ENCODE data around the gene DYNC2LI1.

The DYNC2LI1 gene

DNA sequence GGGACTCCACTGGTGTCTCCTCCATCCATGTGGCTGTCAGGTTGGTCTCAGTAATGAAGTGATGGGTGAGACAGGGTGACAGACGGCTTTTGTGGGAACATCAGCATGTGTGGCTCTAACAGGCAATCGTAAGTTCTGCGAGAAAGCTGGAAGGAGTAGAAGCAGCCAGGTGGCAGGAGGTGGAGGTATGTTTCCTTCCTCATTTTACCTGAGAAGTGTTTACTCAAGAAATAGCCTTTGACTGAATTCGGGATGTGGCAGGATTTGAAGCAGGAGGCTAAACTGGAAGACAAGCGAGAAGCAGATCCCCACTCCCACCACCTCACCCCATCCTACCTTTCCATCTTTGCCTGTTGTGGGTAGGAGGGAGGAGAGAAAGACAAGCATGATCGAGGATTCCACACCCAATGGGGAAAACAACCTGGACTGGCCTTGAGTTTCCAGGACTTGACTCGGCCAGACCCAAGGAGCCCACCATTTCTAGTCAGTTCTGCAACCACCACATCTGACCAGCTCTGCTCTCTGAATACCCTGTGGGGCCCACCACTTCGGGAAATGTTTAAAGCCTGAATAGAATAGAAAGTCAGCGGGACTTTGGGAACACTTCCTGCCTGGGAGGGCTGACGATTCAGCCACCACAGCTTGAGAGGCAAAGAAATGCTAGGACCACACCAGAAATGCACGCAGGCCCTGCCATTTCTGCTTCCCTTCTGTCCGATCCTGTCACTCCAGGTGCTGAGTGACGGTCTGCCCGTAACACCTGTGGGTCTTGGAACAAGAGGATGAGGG is 66.1 kb downstream of the DYNC2LI1 start:
- no peak overlapping the region for H3K4me3 ChIP-seq (ENCODE audit: severe bottlenecking)
- TF ChIP-seq, protein P1, sequence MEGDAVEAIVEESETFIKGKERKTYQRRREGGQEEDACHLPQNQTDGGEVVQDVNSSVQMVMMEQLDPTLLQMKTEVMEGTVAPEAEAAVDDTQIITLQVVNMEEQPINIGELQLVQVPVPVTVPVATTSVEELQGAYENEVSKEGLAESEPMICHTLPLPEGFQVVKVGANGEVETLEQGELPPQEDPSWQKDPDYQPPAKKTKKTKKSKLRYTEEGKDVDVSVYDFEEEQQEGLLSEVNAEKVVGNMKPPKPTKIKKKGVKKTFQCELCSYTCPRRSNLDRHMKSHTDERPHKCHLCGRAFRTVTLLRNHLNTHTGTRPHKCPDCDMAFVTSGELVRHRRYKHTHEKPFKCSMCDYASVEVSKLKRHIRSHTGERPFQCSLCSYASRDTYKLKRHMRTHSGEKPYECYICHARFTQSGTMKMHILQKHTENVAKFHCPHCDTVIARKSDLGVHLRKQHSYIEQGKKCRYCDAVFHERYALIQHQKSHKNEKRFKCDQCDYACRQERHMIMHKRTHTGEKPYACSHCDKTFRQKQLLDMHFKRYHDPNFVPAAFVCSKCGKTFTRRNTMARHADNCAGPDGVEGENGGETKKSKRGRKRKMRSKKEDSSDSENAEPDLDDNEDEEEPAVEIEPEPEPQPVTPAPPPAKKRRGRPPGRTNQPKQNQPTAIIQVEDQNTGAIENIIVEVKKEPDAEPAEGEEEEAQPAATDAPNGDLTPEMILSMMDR (IDR thresholded peaks at IDR 0.05; ENCODE audit: poor library complexity, severe bottlenecking) = no peak
- no peak overlapping the region for H3K27ac ChIP-seq (ENCODE audit: poor library complexity, severe bottlenecking)
- H3K27me3 ChIP-seq (ENCODE audit: insufficient read depth, poor library complexity, severe bottlenecking) = no peaks in the 10 kb centered on the region
- no peaks in the 10 kb centered on the region for H3K9me3 ChIP-seq (ENCODE audit: severe bottlenecking)
- ATAC-seq (ENCODE audit: low read depth) = no peak
- H3K4me1 ChIP-seq (ENCODE audit: insufficient read depth, poor library complexity, severe bottlenecking) = no peaks in the 10 kb centered on the region
- no peak for DNase-seq (ENCODE audit: low spot score)
- H3K36me3 ChIP-seq (ENCODE audit: low read depth) = no peaks in the 10 kb centered on the region

DNA sequence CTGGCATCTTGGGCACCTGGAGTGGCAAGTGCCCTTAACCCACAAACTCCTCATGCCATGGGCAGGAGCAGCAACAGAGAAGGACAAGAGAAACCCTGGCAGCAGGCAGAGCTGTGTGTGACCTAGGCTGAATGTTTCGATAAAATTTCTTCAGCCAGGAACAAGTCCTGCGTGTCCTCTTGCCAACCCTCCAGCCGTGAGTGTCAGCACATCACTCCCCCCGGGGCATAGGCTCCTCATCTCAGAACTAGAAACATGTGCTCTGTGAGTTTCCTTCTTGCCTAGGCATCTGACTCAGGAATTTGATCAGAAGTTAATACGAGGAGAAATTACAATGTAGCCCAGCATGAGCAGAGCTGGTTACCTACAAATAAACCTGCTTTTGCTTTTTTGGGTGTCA is 67.1 kb downstream of the DYNC2LI1 start:
- TF ChIP-seq, protein P1 (IDR thresholded peaks at IDR 0.05; ENCODE audit: poor library complexity, severe bottlenecking) = no peak
- H3K9me3 ChIP-seq (ENCODE audit: severe bottlenecking) = no peaks in the 10 kb centered on the region
- ATAC-seq (ENCODE audit: low read depth) = no peak
- no peaks in the 10 kb centered on the region for H3K27me3 ChIP-seq (ENCODE audit: insufficient read depth, poor library complexity, severe bottlenecking)
- H3K27ac ChIP-seq (ENCODE audit: poor library complexity, severe bottlenecking) = no peak overlapping the region
- no peaks in the 10 kb centered on the region for H3K4me1 ChIP-seq (ENCODE audit: insufficient read depth, poor library complexity, severe bottlenecking)
- DNase-seq (ENCODE audit: low spot score) = no peak
- no peak overlapping the region for H3K4me3 ChIP-seq (ENCODE audit: severe bottlenecking)
- H3K36me3 ChIP-seq (ENCODE audit: low read depth) = no peaks in the 10 kb centered on the region

DNA sequence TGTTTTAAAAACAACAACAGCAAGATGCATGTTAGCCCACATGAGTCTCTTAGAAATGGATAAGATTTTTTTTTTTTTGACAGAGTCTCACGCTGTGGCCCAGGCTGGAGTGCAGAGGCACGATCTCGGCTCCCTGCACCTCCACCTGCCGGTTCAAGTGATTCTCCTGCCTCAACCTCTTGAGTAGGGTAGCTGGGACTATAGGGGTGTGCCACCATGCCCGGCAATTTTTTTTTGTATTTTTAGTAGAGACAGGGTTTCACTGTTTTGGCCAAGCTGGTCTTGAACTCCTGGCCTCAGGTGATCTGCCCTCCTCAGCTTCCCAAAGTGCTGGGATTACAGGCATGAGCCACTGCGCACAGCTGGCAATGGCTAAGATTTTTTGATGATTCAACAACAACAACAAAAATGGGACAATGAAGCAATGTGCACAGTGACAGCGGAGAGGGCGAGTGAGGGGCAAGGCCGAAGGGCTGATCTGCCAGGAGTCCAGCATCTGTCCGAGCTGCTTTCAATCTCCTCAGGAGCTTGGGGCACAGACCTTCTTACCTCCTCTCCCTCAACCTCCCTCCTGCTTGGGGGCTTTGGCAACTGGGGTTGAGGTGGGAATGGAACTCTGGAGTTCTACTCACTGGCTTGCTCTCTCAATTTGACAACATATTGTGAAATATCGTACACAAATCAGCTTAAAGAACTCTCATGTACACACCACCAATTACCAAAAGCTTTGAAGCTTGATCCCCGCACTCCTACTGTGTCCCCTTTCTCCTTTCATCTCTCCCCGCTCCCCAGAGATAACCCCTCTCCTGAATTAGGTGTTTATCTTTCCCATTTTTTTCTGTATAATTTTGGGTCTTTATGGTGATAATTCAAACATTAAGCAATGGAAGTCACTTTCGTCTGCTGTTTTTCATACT is 68.4 kb downstream of the DYNC2LI1 start:
- Histone ChIP-seq H3K36me3 (ENCODE audit: low read depth) (no peaks in the 10 kb centered on the region), H3K27me3 (ENCODE audit: insufficient read depth, poor library complexity, severe bottlenecking) (no peaks in the 10 kb centered on the region), H3K4me1 (ENCODE audit: insufficient read depth, poor library complexity, severe bottlenecking) (no peaks in the 10 kb centered on the region), H3K27ac (ENCODE audit: poor library complexity, severe bottlenecking) (no peak overlapping the region), H3K4me3 (ENCODE audit: severe bottlenecking) (no peak overlapping the region), H3K9me3 (ENCODE audit: severe bottlenecking) (no peaks in the 10 kb centered on the region)
- ATAC-seq (ENCODE audit: low read depth) (no peak), DNase-seq (ENCODE audit: low spot score) (no peak)
- TF ChIP-seq, protein P1 (IDR thresholded peaks at IDR 0.05; ENCODE audit: poor library complexity, severe bottlenecking) = no peak

DNA sequence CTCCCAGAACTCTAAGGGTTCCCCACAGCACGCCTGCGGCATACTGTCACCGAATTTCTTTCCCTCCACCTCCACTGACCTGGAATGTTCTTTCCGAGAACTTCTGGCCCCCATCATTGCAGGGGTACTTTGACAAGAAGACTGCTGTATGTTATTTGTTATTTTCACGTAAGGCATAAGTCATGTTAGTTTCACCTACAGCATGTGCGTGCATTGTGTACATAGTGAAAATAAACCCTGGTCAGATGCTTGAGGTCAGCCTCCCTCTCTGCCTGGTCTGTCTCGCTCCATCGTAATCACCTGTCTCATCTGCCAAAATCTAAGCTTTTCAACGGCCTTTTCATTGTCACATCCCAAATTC is 69.0 kb downstream of the DYNC2LI1 start:
- TF ChIP-seq, protein P1 (IDR thresholded peaks at IDR 0.05; ENCODE audit: poor library complexity, severe bottlenecking) = no peak
- DNase-seq (ENCODE audit: low spot score) = no peak
- no peaks in the 10 kb centered on the region for H3K9me3 ChIP-seq (ENCODE audit: severe bottlenecking)
- H3K4me1 ChIP-seq (ENCODE audit: insufficient read depth, poor library complexity, severe bottlenecking) = no peaks in the 10 kb centered on the region
- ATAC-seq (ENCODE audit: low read depth) = no peak
- H3K4me3 ChIP-seq (ENCODE audit: severe bottlenecking) = no peak overlapping the region
- no peak overlapping the region for H3K27ac ChIP-seq (ENCODE audit: poor library complexity, severe bottlenecking)
- H3K36me3 ChIP-seq (ENCODE audit: low read depth) = no peaks in the 10 kb centered on the region
- H3K27me3 ChIP-seq (ENCODE audit: insufficient read depth, poor library complexity, severe bottlenecking) = no peaks in the 10 kb centered on the region

Data from RWPE2 (cell line).